NCI-H1694 treated with DMSO at 0.1 percent for 48 hours (cell line): ENCODE results near the gene ANKDD1B.

ENCODE experiments used
- DNase-seq: peaks from one replicate; lab custom pipeline; 2025; lab: John Stamatoyannopoulos, UW

The ANKDD1B gene

GRCh38 chr5:75616371-75616881, 5.2 kb downstream of the ANKDD1B start:
- DNase-seq, result no peak

GRCh38 chr5:75616971-75617621, 5.8 kb downstream of the ANKDD1B start:
- DNase-seq, result no peak

GRCh38 chr5:75617736-75618352, 6.6 kb downstream of the ANKDD1B start:
- no peak for DNase-seq

- no peak for DNase-seq
Observed at GRCh38 chr5:75620184-75620959, 9.1 kb downstream of the ANKDD1B start.

GRCh38 chr5:75622564-75622963, 11.3 kb downstream of the ANKDD1B start:
- DNase-seq, result no peak

- DNase-seq, result no peak
Observed at GRCh38 chr5:75623846-75624245, 12.6 kb downstream of the ANKDD1B start.

GRCh38 chr5:75626959-75627358, 15.7 kb downstream of the ANKDD1B start:
- DNase-seq, result no peak

- DNase-seq, result no peak
Observed at GRCh38 chr5:75627801-75628200, 16.5 kb downstream of the ANKDD1B start.

- no peak for DNase-seq
Observed at GRCh38 chr5:75630875-75631274, 19.6 kb downstream of the ANKDD1B start.

- DNase-seq, result no peak
Observed at GRCh38 chr5:75632321-75632720, 21.1 kb downstream of the ANKDD1B start.

GRCh38 chr5:75637949-75638348, 26.7 kb downstream of the ANKDD1B start:
- no peak for DNase-seq

- no peak for DNase-seq
Observed at GRCh38 chr5:75639535-75640311, 28.5 kb downstream of the ANKDD1B start.

- no peak for DNase-seq
Observed at GRCh38 chr5:75640395-75640794, 29.1 kb downstream of the ANKDD1B start.

- DNase-seq, result no peak
Observed at GRCh38 chr5:75640826-75641225, 29.6 kb downstream of the ANKDD1B start.

GRCh38 chr5:75648712-75649111, 37.5 kb downstream of the ANKDD1B start:
- DNase-seq, result no peak

GRCh38 chr5:75651575-75652238, 40.5 kb downstream of the ANKDD1B start:
- DNase-seq, result no peak

GRCh38 chr5:75653521-75653920, 42.3 kb downstream of the ANKDD1B start:
- no peak for DNase-seq

- no peak for DNase-seq
Observed at GRCh38 chr5:75654693-75655295, 43.5 kb downstream of the ANKDD1B start.

GRCh38 chr5:75656311-75657003, 45.2 kb downstream of the ANKDD1B start:
- DNase-seq, result no peak

- no peak for DNase-seq
Observed at GRCh38 chr5:75659791-75660450, 48.7 kb downstream of the ANKDD1B start.
